PC-3 (cell line): Measurements from ENCODE around the gene ARHGAP26.

Experiments
- CTCF ChIP-seq: fragments of 300-600 bp; sonication (generic); conservative IDR thresholded peaks from 2 replicates; pipeline ENCODE4 v1.5.1; 2017; ENCODE audit warnings: antibody characterized with exemption, low read depth, mild to moderate bottlenecking, low read length
- EZH2 ChIP-seq: fragments of 300-600 bp; sonication (generic); IDR thresholded peaks from one replicate; pipeline ENCODE4 v1.6.1; 2017; ENCODE audit warnings: antibody characterized with exemption, mild to moderate bottlenecking, low read length; ENCODE audit not compliant: unreplicated experiment
- EZH2phosphoT487 ChIP-seq: fragments of 300-600 bp; sonication (generic); IDR thresholded peaks from 2 replicates; pipeline ENCODE4 v1.6.1; 2018; ENCODE audit warnings: mild to moderate bottlenecking, antibody characterized with exemption, low read length, borderline replicate concordance

- TF ChIP-seq CTCF (peak; percentile 60), EZH2 (no peak), EZH2phosphoT487 (no peak)
These were observed 232.5 kb downstream of the ARHGAP26 start for GRCh38 chr5:143002459-143003327.
